GM18858 (cell line): ENCODE results near the gene SPAG5.

Experiments used
- ATAC-seq: cut with Tn5 transposase; IDR thresholded peaks from one replicate; pipeline ENCODE4 v1.9.1; 2021; ENCODE audit not compliant: unreplicated experiment

The SPAG5 gene

GRCh38 chr17:28598799-28599310 lies at the start of gene SPAG5:
Gene SPAG5, minus strand, starts transcription at chr17:28599025. Its CDS starts 79 bp downstream, at chr17:28598946.
- ATAC-seq, result peak; percentile 50

- ATAC-seq, result no peak
Measured at GRCh38 chr17:28646039-28646754, 47.4 kb upstream of the SPAG5 start.

GRCh38 chr17:28645576-28645939 lies 46.7 kb upstream of the SPAG5 start:
- no peak for ATAC-seq

- ATAC-seq, result peak; percentile 68
Measured at GRCh38 chr17:28644787-28645575, 46.2 kb upstream of the SPAG5 start, which contains the start of gene BLTP2. Gene BLTP2, minus strand, starts transcription at chr17:28645158. Its CDS starts 102 bp downstream, at chr17:28645056.

GRCh38 chr17:28643983-28644786 lies 45.4 kb upstream of the SPAG5 start:
- ATAC-seq, result no peak

- no peak for ATAC-seq
Measured at GRCh38 chr17:28641579-28641978, 42.8 kb upstream of the SPAG5 start.

GRCh38 chr17:28635506-28635905 lies 36.7 kb upstream of the SPAG5 start:
- no peak for ATAC-seq

- ATAC-seq, result no peak
Measured at GRCh38 chr17:28634206-28634865, 35.5 kb upstream of the SPAG5 start.

GRCh38 chr17:28626818-28627217 lies 28.0 kb upstream of the SPAG5 start:
- ATAC-seq, result no peak

- no peak for ATAC-seq
Measured at GRCh38 chr17:28624148-28624547, 25.3 kb upstream of the SPAG5 start.

GRCh38 chr17:28623696-28624095 lies 24.9 kb upstream of the SPAG5 start:
- ATAC-seq, result no peak

GRCh38 chr17:28622186-28622585 lies 23.4 kb upstream of the SPAG5 start:
- no peak for ATAC-seq

- ATAC-seq, result no peak
Measured at GRCh38 chr17:28620010-28620409, 21.2 kb upstream of the SPAG5 start.

- no peak for ATAC-seq
Measured at GRCh38 chr17:28618464-28618863, 19.6 kb upstream of the SPAG5 start.

- ATAC-seq, result no peak
Measured at GRCh38 chr17:28616281-28616680, 17.5 kb upstream of the SPAG5 start.

- no peak for ATAC-seq
Measured at GRCh38 chr17:28615260-28615940, 16.6 kb upstream of the SPAG5 start.

- ATAC-seq, result no peak
Measured at GRCh38 chr17:28613931-28614381, 15.1 kb upstream of the SPAG5 start, which contains the start of gene RSKR. Gene RSKR, minus strand, starts transcription at chr17:28614185. Its CDS starts 24 bp downstream, at chr17:28614161.

- ATAC-seq, result no peak
Measured at GRCh38 chr17:28612936-28613872, 14.4 kb upstream of the SPAG5 start.

GRCh38 chr17:28612531-28612930 lies 13.7 kb upstream of the SPAG5 start:
- ATAC-seq, result no peak
